Hepatocyte (in vitro differentiated cells): Measurements from ENCODE around the gene CDC42BPA. TPM values are rescaled to one million over a fixed set of nuclear protein-coding genes. Genes with fewer than 3 reads are reported as not detected.

Source experiments
- DNase-seq: peaks from one replicate; pipeline ENCODE4 v3.0.0-alpha.2; 2016; ENCODE audit warnings: low spot score
- H2AFZ ChIP-seq: fragments of 200-600 bp; sonication (generic); 2 replicates; pipeline ENCODE4 v1.6.0; 2016; ENCODE audit warnings: antibody characterized with exemption, mild to moderate bottlenecking
- H3K27ac ChIP-seq: fragments of 200-600 bp; sonication (generic); 2 replicates; pipeline ENCODE4 v1.5.1; 2016; ENCODE audit warnings: mild to moderate bottlenecking
- H3K27me3 ChIP-seq: fragments of 200-600 bp; sonication (generic); 2 replicates; pipeline ENCODE4 v1.6.1; 2016
- H3K36me3 ChIP-seq: fragments of 200-600 bp; sonication (generic); replicated peaks from 2 replicates; pipeline ENCODE4 v1.5.1; 2016; ENCODE audit warnings: low read depth; ENCODE audit not compliant: insufficient read depth
- H3K4me1 ChIP-seq: fragments of 200-600 bp; sonication (generic); 2 replicates; pipeline ENCODE4 v1.5.1; 2016; ENCODE audit warnings: mild to moderate bottlenecking, moderate library complexity; ENCODE audit not compliant: insufficient read depth
- H3K4me2 ChIP-seq: fragments of 200-600 bp; sonication (generic); 2 replicates; pipeline ENCODE4 v1.6.0; 2016
- H3K4me3 ChIP-seq: fragments of 200-600 bp; sonication (generic); 2 replicates; pipeline ENCODE4 v1.5.1; 2016; ENCODE audit warnings: mild to moderate bottlenecking
- H3K79me2 ChIP-seq: fragments of 200-600 bp; sonication (generic); 2 replicates; pipeline ENCODE4 v1.6.0; 2017; ENCODE audit warnings: mild to moderate bottlenecking
- H3K9me2 ChIP-seq: fragments of 200-600 bp; sonication (generic); replicated peaks from 2 replicates; pipeline ENCODE4 v1.6.0; 2017; ENCODE audit warnings: mild to moderate bottlenecking; ENCODE audit not compliant: insufficient read depth
- H3K9me3 ChIP-seq: fragments of 200-600 bp; sonication (generic); 2 replicates; pipeline ENCODE4 v1.5.1; 2016; ENCODE audit warnings: low read depth, mild to moderate bottlenecking
- H4K20me1 ChIP-seq: fragments of 200-600 bp; sonication (generic); 2 replicates; pipeline ENCODE4 v1.6.0; 2016; ENCODE audit warnings: mild to moderate bottlenecking; ENCODE audit not compliant: insufficient read depth, poor library complexity, severe bottlenecking
- CTCF ChIP-seq: fragments of 200-600 bp; sonication (generic); IDR thresholded peaks from 2 replicates; pipeline ENCODE4 v1.5.1; 2016; ENCODE audit warnings: antibody characterized with exemption, mild to moderate bottlenecking; ENCODE audit not compliant: poor library complexity
- EZH2 ChIP-seq: fragments of 200-600 bp; sonication (generic); IDR thresholded peaks from 2 replicates; pipeline ENCODE4 v1.6.1; 2016; ENCODE audit warnings: antibody characterized with exemption, mild to moderate bottlenecking, borderline replicate concordance
- EZH2phosphoT487 ChIP-seq: fragments of 200-600 bp; sonication (generic); IDR thresholded peaks from one replicate; pipeline ENCODE4 v1.6.1; 2018; ENCODE audit warnings: antibody characterized with exemption, mild to moderate bottlenecking, low read depth, moderate library complexity; ENCODE audit not compliant: unreplicated experiment, severe bottlenecking
- WGBS: methylation state at CpG from one replicate; pipeline ENCODE4 v1.1.6; 2016; ENCODE audit warnings: low lambda C conversion rate; ENCODE audit errors: missing lambda C conversion rate; 5-methylcytosine and 5-hydroxymethylcytosine counted together
- polyA plus RNA-seq: library from polyadenylated mRNA; unstranded; fragments of >200 nt; fragmentation: Nextera tagmentation; extraction: Ambion mirVana; gene quantifications from 2 replicates; pipeline ENCODE4 v1.2.1, GENCODE V29; 2016
- total RNA-seq: library from RNA; depleted of rRNA; stranded (reverse); fragments of >200 nt; gene quantifications from 2 replicates; pipeline ENCODE4 v1.2.3, GENCODE V29; 2014

Gene CDC42BPA
- total and polyA plus RNA-seq, 2 experiments from 2014 or later, result 24.5 to 40.9 TPM

GRCh38 chr1:226987623-226988333 is 330.5 kb downstream of the CDC42BPA start:
- H3K9me3 ChIP-seq, result no peaks in the 10 kb centered on the region
- H4K20me1 ChIP-seq, result no peaks in the 10 kb centered on the region
- H3K27ac ChIP-seq, result peak overlapping the region; percentile 62
- H3K79me2 ChIP-seq, result no peaks in the 10 kb centered on the region
- H3K4me1 ChIP-seq, result peaks cover 35% of the 10 kb centered on the region
- H3K27me3 ChIP-seq, result no peaks in the 10 kb centered on the region
- H3K4me2 ChIP-seq, result peak overlapping the region; percentile 11
- no peak for DNase-seq
- no peak overlapping the region for H2AFZ ChIP-seq
- WGBS, result 68% methylated on average over 16 of the region's 16 CpGs
- TF ChIP-seq CTCF (no peak), EZH2phosphoT487 (no peak), EZH2 (no peak)
- H3K36me3 ChIP-seq, result no peaks in the 10 kb centered on the region
- H3K9me2 ChIP-seq, result no peaks in the 10 kb centered on the region
- no peak overlapping the region for H3K4me3 ChIP-seq

DNA sequence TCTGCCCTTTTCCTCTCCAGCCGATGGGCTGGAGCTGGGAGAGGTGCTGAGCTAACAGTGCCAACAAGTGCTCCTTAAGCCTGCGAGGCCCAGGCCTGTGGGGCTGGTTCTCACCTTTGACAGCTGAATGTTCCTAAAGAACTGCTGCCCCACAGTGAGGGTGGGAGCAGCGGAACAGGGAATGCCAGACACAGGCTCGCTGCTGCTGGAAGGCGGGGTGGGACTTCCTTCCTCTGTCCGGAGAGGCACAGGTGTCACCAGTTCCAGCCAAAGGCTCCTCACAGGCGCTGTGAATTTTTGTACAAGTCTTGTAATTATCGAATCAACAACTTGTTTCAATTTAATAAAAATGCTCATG is 331.1 kb downstream of the CDC42BPA start:
- 89% methylated on average over 8 of the region's 8 CpGs for WGBS
- Histone ChIP-seq H3K9me3 (no peaks in the 10 kb centered on the region), H3K79me2 (no peaks in the 10 kb centered on the region), H3K27ac (no peak overlapping the region), H2AFZ (no peak overlapping the region), H3K36me3 (no peaks in the 10 kb centered on the region), H3K4me3 (no peak overlapping the region), H3K27me3 (no peaks in the 10 kb centered on the region), H3K4me2 (no peak overlapping the region), H3K4me1 (peaks cover 35% of the 10 kb centered on the region), H3K9me2 (no peaks in the 10 kb centered on the region), H4K20me1 (no peaks in the 10 kb centered on the region)
- TF ChIP-seq EZH2phosphoT487 (no peak), CTCF (no peak), EZH2 (no peak)
- DNase-seq, result no peak

DNA sequence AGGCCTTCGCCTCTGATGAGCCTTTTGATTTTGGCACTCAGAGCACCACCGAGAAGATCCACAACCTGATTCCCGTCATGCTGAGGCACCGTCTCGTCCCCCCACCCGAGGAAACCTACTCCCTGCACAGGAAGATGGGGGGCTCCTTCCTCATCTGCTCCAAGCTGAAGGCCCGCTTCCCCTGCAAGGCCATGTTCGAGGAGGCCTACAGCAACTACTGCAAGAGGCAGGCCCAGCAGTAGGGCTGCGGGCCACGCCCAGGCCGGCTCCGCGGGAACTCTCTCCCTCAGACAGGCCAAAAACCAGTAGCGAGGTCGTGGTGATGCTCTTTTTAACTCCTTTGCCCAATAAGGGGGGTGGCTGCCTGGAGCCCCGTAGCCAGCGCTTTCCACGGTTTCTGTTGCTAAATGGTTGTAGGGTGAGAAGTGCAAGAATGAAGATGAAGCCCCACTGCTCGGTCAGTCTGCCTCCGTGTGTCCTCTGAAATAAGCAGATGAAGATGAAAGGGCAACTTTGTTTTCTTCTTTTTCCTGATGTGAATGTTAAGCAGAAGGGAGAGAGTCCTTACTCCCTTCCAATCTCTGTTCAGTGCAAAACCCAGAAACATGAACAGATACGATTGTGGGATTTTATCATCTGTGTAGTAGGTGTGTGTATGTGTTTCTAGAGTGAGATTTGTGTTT is 331.7 kb downstream of the CDC42BPA start:
- DNase-seq, result no peak
- Histone ChIP-seq H3K4me2 (no peak overlapping the region), H4K20me1 (no peaks in the 10 kb centered on the region), H3K36me3 (no peaks in the 10 kb centered on the region), H2AFZ (no peak overlapping the region), H3K27me3 (no peaks in the 10 kb centered on the region), H3K27ac (no peak overlapping the region), H3K79me2 (no peaks in the 10 kb centered on the region), H3K4me3 (no peak overlapping the region), H3K9me2 (no peaks in the 10 kb centered on the region), H3K9me3 (no peaks in the 10 kb centered on the region), H3K4me1 (peaks cover 35% of the 10 kb centered on the region)
- TF ChIP-seq CTCF, result no peak
- no peak for TF ChIP-seq EZH2
- no peak for TF ChIP-seq EZH2phosphoT487
- WGBS, result 94% methylated on average over 21 of the region's 21 CpGs
